CD4-positive, alpha-beta T cell (primary cell): ENCODE data around the gene MRPS35. TPM values are rescaled to one million over a fixed set of nuclear protein-coding genes. Genes with fewer than 3 reads are reported as not detected.

Experiments
- ATAC-seq: fragments of 200-7000 bp; cut with Tn5 transposase; one replicate; pipeline ENCODE4 v1.10.0; 2022; ENCODE audit warnings: mild to moderate bottlenecking; ENCODE audit not compliant: poor library complexity
- CTCF ChIA-PET: fragments of 350-600 bp; sonication (Branson Sonifier 250); formaldehyde crosslinking; loops from one replicate; lab custom pipeline; 2021; ENCODE audit warnings: antibody characterized with exemption, inconsistent platforms; lab: Charles Lee
- POLR2A ChIA-PET: fragments of 350-600 bp; sonication (Branson Sonifier 250); formaldehyde crosslinking; loops from one replicate; lab custom pipeline; 2021; ENCODE audit warnings: antibody characterized with exemption, inconsistent platforms; lab: Charles Lee
- DNase-seq, 14 experiments: peaks; one replicate each; pipeline ENCODE4 v3.0.0-alpha.2; 2013 to 2020; ENCODE audit warnings: mixed read lengths in 2 of 14
- H3K27ac ChIP-seq, 2 donors: one replicate each; pipeline versions ENCODE4 v1.5.1 to v1.7.0; 2013; ENCODE audit warnings: low read length in 2 of 2, low read depth in 1 of 2, mild to moderate bottlenecking in 1 of 2
- H3K27me3 ChIP-seq, 2 experiments: 1 replicate in 1 of 2; 2 replicates in 1 of 2; pipeline versions ENCODE4 v1.6.1 to v1.7.0; 2013; ENCODE audit warnings: low read length in 2 of 2, control low read depth in 1 of 2, mild to moderate bottlenecking in 1 of 2, moderate library complexity in 1 of 2; ENCODE audit not compliant: insufficient read depth in 2 of 2, control insufficient read depth in 1 of 2
- H3K36me3 ChIP-seq: one replicate; pipeline ENCODE4 v1.6.1; 2013; ENCODE audit warnings: low read length, control low read depth; ENCODE audit not compliant: insufficient read depth
- H3K4me1 ChIP-seq: one replicate; pipeline ENCODE4 v1.6.1; 2013; ENCODE audit warnings: low read length, control low read depth; ENCODE audit not compliant: insufficient read depth
- H3K4me3 ChIP-seq: one replicate; pipeline ENCODE4 v1.5.1; 2013; ENCODE audit warnings: mild to moderate bottlenecking, low read length, moderate library complexity
- H3K9me3 ChIP-seq, 2 experiments: 1 replicate in 1 of 2; 2 replicates in 1 of 2; pipeline versions ENCODE4 v1.6.1 to v1.7.0; 2013; ENCODE audit warnings: low read length in 2 of 2, mild to moderate bottlenecking in 2 of 2, control low read depth in 1 of 2, moderate library complexity in 1 of 2; ENCODE audit not compliant: control insufficient read depth in 1 of 2, insufficient read depth in 1 of 2
- H3K27ac Mint-ChIP-seq: one replicate; pipeline ENCODE4 v1.8.0; 2020; ENCODE audit warnings: mixed read lengths
- H3K27me3 Mint-ChIP-seq: one replicate; pipeline ENCODE4 v1.8.0; 2021; ENCODE audit warnings: mixed read lengths
- H3K36me3 Mint-ChIP-seq: one replicate; pipeline ENCODE4 v1.8.0; 2021; ENCODE audit warnings: low read depth, mixed read lengths
- H3K4me1 Mint-ChIP-seq: one replicate; pipeline ENCODE4 v1.8.0; 2021; ENCODE audit warnings: low read depth, mixed read lengths
- H3K4me3 Mint-ChIP-seq: one replicate; pipeline ENCODE4 v1.8.0; 2020; ENCODE audit warnings: mild to moderate bottlenecking, mixed read lengths
- H3K9me3 Mint-ChIP-seq: one replicate; pipeline ENCODE4 v1.8.0; 2020; ENCODE audit warnings: mixed read lengths
- CTCF ChIP-seq: fragments of 200-600 bp; IDR thresholded peaks from one replicate; pipeline ENCODE4 v1.8.0; 2022; ENCODE audit warnings: antibody characterized with exemption, mild to moderate bottlenecking
- intact Hi-C, 2 experiments: fragments of 100-400 bp; cut with DNase I in 1 of 2; cut with micrococcal nuclease in 1 of 2; formaldehyde crosslinking; loops; one replicate each; pipeline versions ENCODE4 v1.15.1 to v1.9.0; 2023 to 2025; cut with DNase I, micrococcal nuclease
- total RNA-seq, 174 experiments: library from RNA in 2 of 174; stranded (reverse) in 2 of 174; gene quantifications; one replicate each; pipeline ENCODE4 v1.2.3 and lab custom pipeline; 2021 to 2026

MRPS35 gene
- total RNA-seq, 2 experiments from 2014 or later, result 22.1 to 23.9 TPM

GRCh38 chr12:27802936-27803335 lies 92.3 kb downstream of the MRPS35 start:
- H3K27ac Mint-ChIP-seq, result peak overlapping the region; percentile 75
- no peaks in the 10 kb centered on the region for H3K9me3 ChIP-seq
- ATAC-seq (no peak), DNase-seq (no peak)
- H3K4me1 ChIP-seq, result peaks cover 6% of the 10 kb centered on the region
- H3K4me3 Mint-ChIP-seq, result no peak overlapping the region
- no peaks in the 10 kb centered on the region for H3K27me3 ChIP-seq
- H3K27ac ChIP-seq, result no peak overlapping the region
- no peaks in the 10 kb centered on the region for H3K27me3 Mint-ChIP-seq
- intact Hi-C loops, result no loop called here
- no peaks in the 10 kb centered on the region for H3K9me3 Mint-ChIP-seq
- ChIA-PET POLR2A (no interaction called here), CTCF (no interaction called here)
- TF ChIP-seq CTCF, result no peak
- peaks cover 3% of the 10 kb centered on the region for H3K36me3 ChIP-seq
- H3K4me1 Mint-ChIP-seq, result peaks cover 56% of the 10 kb centered on the region
- no peak overlapping the region for H3K4me3 ChIP-seq
- H3K36me3 Mint-ChIP-seq, result peaks cover 6% of the 10 kb centered on the region

- Mint-ChIP-seq H3K9me3 (no peaks in the 10 kb centered on the region), H3K36me3 (no peaks in the 10 kb centered on the region), H3K27ac (no peak overlapping the region), H3K27me3 (no peaks in the 10 kb centered on the region), H3K4me3 (no peak overlapping the region), H3K4me1 (peaks cover 52% of the 10 kb centered on the region)
- ATAC-seq, result no peak
- Histone ChIP-seq H3K9me3 (no peaks in the 10 kb centered on the region), H3K36me3 (no peaks in the 10 kb centered on the region), H3K4me3 (no peak overlapping the region), H3K27ac (no peak overlapping the region), H3K4me1 (peaks cover 6% of the 10 kb centered on the region), H3K27me3 (no peaks in the 10 kb centered on the region)
- CTCF ChIA-PET, result interaction anchor here (0.8 kb wide), 1 partner anchor 73 kb away, joined by 4 read pairs; no protein-coding TSS in a partner anchor
- no peak for DNase-seq
- intact Hi-C loops, result no loop called here
- POLR2A ChIA-PET, result interaction anchor here (0.7 to 1.7 kb wide), 2 partner anchors 17 to 25 kb away, joined by 3 to 6 read pairs; partner anchors contain the start of genes KLHL42 and MANSC4
- no peak for TF ChIP-seq CTCF
Measured at GRCh38 chr12:27805238-27805637, 94.6 kb downstream of the MRPS35 start.

Other genes starting within 250 kb of the MRPS35 start
- gene PPFIBP1, start 186.6 kb upstream of the MRPS35 start, total RNA-seq, result 1 to 10 TPM; 2.6 to 2.9 TPM
- not detected for gene REP15, start 14.4 kb upstream of the MRPS35 start, total RNA-seq
- 10 to 100 TPM; 12.8 to 13.2 TPM for gene KLHL42, start 69.4 kb downstream of the MRPS35 start, total RNA-seq
- gene MANSC4, start 69.4 kb downstream of the MRPS35 start, total RNA-seq, result not detected